Midbrain (tissue), 1 donor: ENCODE data around the gene EIF4G3.
"Not testable (repeated sequence)": the region's sequence is repeated elsewhere in the genome, so short reads cannot be mapped to it uniquely, and the experiment has no call there.

Experiments used
- DNase-seq: peaks from one replicate; lab custom pipeline; 2025; lab: John Stamatoyannopoulos, UW

EIF4G3 gene

DNA sequence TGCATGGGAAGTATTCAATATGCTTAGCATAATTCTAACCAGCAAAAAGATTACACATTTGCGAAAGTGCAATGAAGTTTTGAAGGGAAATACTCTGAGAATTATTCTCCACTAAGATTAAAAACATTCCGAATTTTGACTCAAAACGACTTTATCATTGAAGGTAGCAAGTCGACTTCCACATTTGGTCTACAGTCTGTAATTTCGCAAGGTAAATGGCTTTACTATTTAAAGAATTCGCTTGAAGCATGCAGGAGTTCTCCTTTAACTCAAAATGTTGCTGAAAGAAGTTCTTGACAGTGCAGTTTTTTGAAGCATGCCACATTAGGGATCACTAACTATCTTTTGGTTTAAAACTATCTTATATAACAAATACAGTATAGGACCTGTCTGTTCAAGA, 228.6 kb downstream of the EIF4G3 start:
- DNase-seq = no peak

- no peak for DNase-seq
Observed at GRCh38 chr1:20947409-20947808, 229.3 kb downstream of the EIF4G3 start.

- DNase-seq = no peak
Observed at GRCh38 chr1:20936621-20937020, 240.1 kb downstream of the EIF4G3 start.

GRCh38 chr1:20936216-20936615, 240.5 kb downstream of the EIF4G3 start:
- no peak for DNase-seq

GRCh38 chr1:20935717-20936116, 241.0 kb downstream of the EIF4G3 start:
- DNase-seq = no peak

- no peak for DNase-seq
Observed at GRCh38 chr1:20932437-20932977, 244.2 kb downstream of the EIF4G3 start.

GRCh38 chr1:20931930-20932436, 244.7 kb downstream of the EIF4G3 start:
- DNase-seq = no peak

DNA sequence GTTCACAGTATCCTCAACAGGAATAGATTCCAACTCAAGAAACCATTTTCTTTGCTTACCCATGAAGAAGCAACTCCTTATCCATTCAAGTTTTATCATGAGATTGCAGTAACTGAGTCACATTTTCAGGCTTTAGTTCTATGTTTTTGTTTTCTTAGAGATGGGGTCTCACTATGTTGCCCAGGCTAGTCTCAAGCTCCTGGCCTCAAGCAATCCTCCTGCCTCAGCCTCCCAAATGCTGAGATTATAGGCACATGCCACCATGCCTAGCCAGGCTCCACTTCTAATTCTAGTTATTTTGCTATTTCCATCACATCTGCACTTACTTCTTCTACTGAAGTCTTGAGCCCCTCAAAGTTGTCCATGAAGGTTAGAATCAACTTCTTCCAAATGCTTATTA, 246.3 kb downstream of the EIF4G3 start:
- DNase-seq = no peak

- DNase-seq = no peak
Observed at GRCh38 chr1:20928146-20928545, 248.6 kb downstream of the EIF4G3 start.

- no peak for DNase-seq
Observed at GRCh38 chr1:20921285-20921684, 255.4 kb downstream of the EIF4G3 start.

DNA sequence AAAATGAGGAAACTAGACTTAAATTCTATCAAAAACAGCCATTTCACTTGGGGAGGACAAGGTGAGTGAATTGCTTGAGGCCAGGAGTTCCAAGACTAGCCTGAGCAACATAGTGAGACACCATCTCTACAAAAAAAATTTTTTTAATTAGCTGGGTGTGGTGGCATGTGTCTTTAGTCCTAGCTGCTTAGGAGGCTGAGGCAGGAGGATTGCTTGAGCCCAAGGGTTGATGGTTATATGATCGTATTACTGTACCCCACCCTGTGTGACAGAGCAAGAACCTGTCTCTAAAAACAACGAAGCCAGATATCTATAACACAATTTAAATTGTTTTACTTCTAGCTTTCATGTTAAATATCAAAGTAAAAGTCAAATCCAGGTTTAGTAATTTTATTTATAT, 263.5 kb downstream of the EIF4G3 start:
- DNase-seq = no peak

GRCh38 chr1:20907526-20907925, 269.2 kb downstream of the EIF4G3 start:
- DNase-seq = not testable (repeated sequence)

- no peak for DNase-seq
Observed at GRCh38 chr1:20903437-20903836, 273.3 kb downstream of the EIF4G3 start.

DNA sequence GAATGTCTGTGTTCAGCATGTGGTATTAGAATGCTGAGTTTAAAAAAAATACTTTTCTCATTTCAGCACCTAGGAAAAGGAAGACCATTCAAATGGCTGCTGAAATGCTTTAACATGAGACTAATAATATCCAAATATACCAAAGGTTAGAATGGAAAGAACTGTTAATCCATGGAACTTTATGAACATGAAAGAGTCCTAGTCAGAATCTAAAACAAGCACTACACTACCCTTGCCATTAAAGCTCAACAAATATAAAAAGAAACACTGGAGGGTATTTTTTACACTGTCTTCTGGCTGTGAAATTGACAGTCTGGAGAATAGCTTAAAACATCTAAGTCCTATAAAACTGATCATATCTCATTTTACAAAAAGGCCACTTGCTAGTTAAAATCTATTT, 276.6 kb downstream of the EIF4G3 start:
- DNase-seq = no peak

GRCh38 chr1:20899154-20899972, 277.3 kb downstream of the EIF4G3 start:
- no peak for DNase-seq

- no peak for DNase-seq
Observed at GRCh38 chr1:20896826-20897225, 279.9 kb downstream of the EIF4G3 start.

DNA sequence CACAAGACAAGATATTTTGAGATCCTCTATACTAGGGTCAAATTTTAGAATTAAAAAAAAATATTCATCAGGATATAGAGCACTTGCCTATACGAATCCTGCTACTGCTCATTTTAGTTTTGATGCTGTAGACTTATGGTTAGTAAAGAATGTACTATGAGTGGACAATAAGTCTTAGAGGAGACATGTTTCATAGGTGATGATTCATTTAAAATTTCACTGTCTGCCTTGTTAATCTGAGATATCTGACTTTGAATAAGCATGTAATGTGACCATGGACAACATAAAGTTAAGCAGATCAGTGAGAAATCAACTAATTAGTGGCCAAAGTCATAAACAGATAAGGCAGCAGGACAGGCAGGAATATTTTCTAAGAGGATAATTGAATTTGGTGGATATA, 282.8 kb downstream of the EIF4G3 start:
- no peak for DNase-seq

- DNase-seq = no peak
Observed at GRCh38 chr1:20891091-20891490, 285.6 kb downstream of the EIF4G3 start.

GRCh38 chr1:20887246-20887645, 289.5 kb downstream of the EIF4G3 start:
- DNase-seq = no peak

GRCh38 chr1:20885121-20885520, 291.6 kb downstream of the EIF4G3 start:
- no peak for DNase-seq

GRCh38 chr1:20884513-20884912, 292.2 kb downstream of the EIF4G3 start:
- DNase-seq = no peak

- no peak for DNase-seq
Observed at GRCh38 chr1:20883766-20884165, 292.9 kb downstream of the EIF4G3 start.

DNA sequence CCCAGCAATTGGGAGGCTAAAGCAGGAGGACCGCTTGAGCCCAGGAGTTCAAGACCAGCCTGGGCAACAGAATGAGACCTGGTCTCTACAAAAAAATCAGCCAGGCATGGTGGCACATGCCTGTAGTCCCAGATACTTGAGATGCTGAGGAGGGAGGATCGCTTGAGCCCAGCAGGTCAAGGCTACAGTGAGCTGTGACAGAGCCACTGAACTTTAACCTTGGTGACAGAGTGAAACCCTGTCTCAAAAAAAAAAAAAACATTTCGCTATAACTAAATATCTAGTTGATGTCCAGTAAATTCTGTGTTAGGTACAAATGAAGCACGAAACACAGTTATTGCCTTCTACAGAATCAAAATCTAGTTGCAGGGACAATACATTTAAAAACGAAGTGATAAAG, 293.9 kb downstream of the EIF4G3 start:
- DNase-seq = no peak

GRCh38 chr1:20878799-20879198, 297.9 kb downstream of the EIF4G3 start:
- no peak for DNase-seq
